ENCODE data around the gene ZNF30. TPM values are rescaled to one million over a fixed set of nuclear protein-coding genes. Genes with fewer than 3 reads are reported as not detected.
A peak's percentile ranks its signal among the peaks of the same experiment; 100 is the strongest.
"Not testable (repeated sequence)": the region's sequence is repeated elsewhere in the genome, so short reads cannot be mapped to it uniquely, and the experiment has no call there.

The ZNF30 gene
- total RNA-seq, 1 donor from 2014 or later = 10.3 TPM

- peaks cover 82% of the 10 kb centered on the region for H3K27me3 ChIP-seq
Measured at GRCh38 chr19:34904664-34905527, 21.8 kb upstream of the ZNF30 start.

GRCh38 chr19:34910770-34911169, 15.9 kb upstream of the ZNF30 start:
- TF ChIP-seq CTCF (IDR thresholded peaks at IDR 0.05) = no peak
- no peak for TF ChIP-seq EZH2 (IDR thresholded peaks at IDR 0.05)
- TF ChIP-seq EZH2phosphoT487 (IDR thresholded peaks at IDR 0.05) = no peak
- Histone ChIP-seq H3K4me1 (no peaks in the 10 kb centered on the region), H3K27me3 (peaks cover 23% of the 10 kb centered on the region), H3K27ac (no peak overlapping the region), H3K9me3 (ENCODE audit: low read depth) (no peaks in the 10 kb centered on the region), H3F3A (ENCODE audit: low read depth) (no peaks in the 10 kb centered on the region), H4K20me1 (ENCODE audit: low read depth) (no peaks in the 10 kb centered on the region), H3K36me3 (no peaks in the 10 kb centered on the region), H3K4me3 (no peak overlapping the region), H3K4me2 (no peak overlapping the region), H2AFZ (replicated peaks) (no peak overlapping the region), H3K9ac (no peak overlapping the region), H3K79me2 (ENCODE audit: low read depth) (no peaks in the 10 kb centered on the region)
- no peak overlapping the region for H3K4me3 Mint-ChIP-seq
- H3K36me3 Mint-ChIP-seq = no peaks in the 10 kb centered on the region
- peaks cover 13% of the 10 kb centered on the region for H3K27me3 Mint-ChIP-seq (ENCODE audit: insufficient read depth, low read depth)
- H3K27ac Mint-ChIP-seq = no peak overlapping the region
- H3K4me1 Mint-ChIP-seq = no peaks in the 10 kb centered on the region
- no peak for DNase-seq (ENCODE audit: low spot score)
- H3K9me3 Mint-ChIP-seq = peaks cover 10% of the 10 kb centered on the region

More at GRCh38 chr19:34904664-34905527, 21.8 kb upstream of the ZNF30 start:
- no peak overlapping the region for H3K9ac ChIP-seq
- no peaks in the 10 kb centered on the region for H4K20me1 ChIP-seq (ENCODE audit: low read depth)
- peak overlapping the region; percentile 43 for H3K4me3 ChIP-seq
- Mint-ChIP-seq H3K36me3 (no peaks in the 10 kb centered on the region), H3K27ac (no peak overlapping the region), H3K9me3 (peaks cover 11% of the 10 kb centered on the region), H3K4me1 (no peaks in the 10 kb centered on the region), H3K27me3 (ENCODE audit: insufficient read depth, low read depth) (peaks cover 31% of the 10 kb centered on the region), H3K4me3 (peak overlapping the region; percentile 34)
- no peak overlapping the region for H3K27ac ChIP-seq
- H3K4me2 ChIP-seq = peak overlapping the region; percentile 72
- peak; percentile 48 for DNase-seq (ENCODE audit: low spot score)
- peak; percentile 89 for TF ChIP-seq EZH2 (IDR thresholded peaks at IDR 0.05)
- no peak for TF ChIP-seq CTCF (IDR thresholded peaks at IDR 0.05)
- peak; percentile 65 for TF ChIP-seq EZH2phosphoT487 (IDR thresholded peaks at IDR 0.05)
- H3K4me1 ChIP-seq = no peaks in the 10 kb centered on the region
- peak overlapping the region; percentile 98 for H2AFZ ChIP-seq (replicated peaks)
- H3F3A ChIP-seq (ENCODE audit: low read depth) = no peaks in the 10 kb centered on the region
- H3K9me3 ChIP-seq (ENCODE audit: low read depth) = no peaks in the 10 kb centered on the region
- H3K79me2 ChIP-seq (ENCODE audit: low read depth) = no peaks in the 10 kb centered on the region
- H3K36me3 ChIP-seq = no peaks in the 10 kb centered on the region

GRCh38 chr19:34917144-34917543, 9.6 kb upstream of the ZNF30 start:
- not testable (repeated sequence) for H3K4me3 ChIP-seq; H3K27ac ChIP-seq; H3K27ac Mint-ChIP-seq; H3K27me3 ChIP-seq; H3K4me1 Mint-ChIP-seq; H3K79me2 ChIP-seq (ENCODE audit: low read depth); H3K4me2 ChIP-seq; DNase-seq (ENCODE audit: low spot score); H3K27me3 Mint-ChIP-seq (ENCODE audit: insufficient read depth, low read depth); H3K36me3 Mint-ChIP-seq; H2AFZ ChIP-seq (replicated peaks); H3K9ac ChIP-seq; H3F3A ChIP-seq (ENCODE audit: low read depth); H3K4me1 ChIP-seq; H3K9me3 ChIP-seq (ENCODE audit: low read depth); H4K20me1 ChIP-seq (ENCODE audit: low read depth); H3K36me3 ChIP-seq; H3K4me3 Mint-ChIP-seq
- peaks cover 31% of the 10 kb centered on the region for H3K9me3 Mint-ChIP-seq

- Histone ChIP-seq H3K4me2 (no peak overlapping the region), H3K36me3 (no peaks in the 10 kb centered on the region), H2AFZ (replicated peaks) (no peak overlapping the region), H3K27ac (no peak overlapping the region), H3K9ac (no peak overlapping the region), H3K79me2 (ENCODE audit: low read depth) (no peaks in the 10 kb centered on the region), H3F3A (ENCODE audit: low read depth) (no peaks in the 10 kb centered on the region), H3K4me1 (no peaks in the 10 kb centered on the region), H3K9me3 (ENCODE audit: low read depth) (no peaks in the 10 kb centered on the region), H4K20me1 (ENCODE audit: low read depth) (no peaks in the 10 kb centered on the region), H3K27me3 (no peaks in the 10 kb centered on the region), H3K4me3 (no peak overlapping the region)
- no peaks in the 10 kb centered on the region for H3K36me3 Mint-ChIP-seq
- no peak for DNase-seq (ENCODE audit: low spot score)
- H3K4me3 Mint-ChIP-seq = no peak overlapping the region
- H3K9me3 Mint-ChIP-seq = peaks cover 30% of the 10 kb centered on the region
- no peaks in the 10 kb centered on the region for H3K4me1 Mint-ChIP-seq
- TF ChIP-seq EZH2 (IDR thresholded peaks at IDR 0.05) (no peak), CTCF (IDR thresholded peaks at IDR 0.05) (no peak), EZH2phosphoT487 (IDR thresholded peaks at IDR 0.05) (no peak)
- peaks cover 3% of the 10 kb centered on the region for H3K27me3 Mint-ChIP-seq (ENCODE audit: insufficient read depth, low read depth)
- H3K27ac Mint-ChIP-seq = no peak overlapping the region
Measured at GRCh38 chr19:34918190-34918589, 8.5 kb upstream of the ZNF30 start.

GRCh38 chr19:34920090-34920786, 6.5 kb upstream of the ZNF30 start:
- not testable (repeated sequence) for H3K27me3 ChIP-seq; DNase-seq (ENCODE audit: low spot score); H2AFZ ChIP-seq (replicated peaks); H3K27me3 Mint-ChIP-seq (ENCODE audit: insufficient read depth, low read depth); H3F3A ChIP-seq (ENCODE audit: low read depth); H3K4me3 ChIP-seq; H3K4me1 ChIP-seq; H3K9ac ChIP-seq; H3K4me3 Mint-ChIP-seq; H3K79me2 ChIP-seq (ENCODE audit: low read depth); H3K27ac ChIP-seq; H3K9me3 ChIP-seq (ENCODE audit: low read depth); H3K27ac Mint-ChIP-seq; H3K36me3 Mint-ChIP-seq; H3K36me3 ChIP-seq; H3K4me2 ChIP-seq; H3K4me1 Mint-ChIP-seq; H4K20me1 ChIP-seq (ENCODE audit: low read depth)
- H3K9me3 Mint-ChIP-seq = peaks cover 33% of the 10 kb centered on the region

Measured in neural progenitor cell (in vitro differentiated cells).